HG02970 (cell line): ENCODE results near the gene YIPF3.
"Not testable (repeated sequence)": the region's sequence is repeated elsewhere in the genome, so short reads cannot be mapped to it uniquely, and the experiment has no call there.

ENCODE experiments used
- ATAC-seq: cut with Tn5 transposase; IDR thresholded peaks from one replicate; pipeline ENCODE4 v1.9.1; 2021; ENCODE audit warnings: mild to moderate bottlenecking, moderate library complexity, moderate number of reproducible peaks; ENCODE audit not compliant: unreplicated experiment, low FRiP score

Gene YIPF3

GRCh38 chr6:43516697-43517504 lies at the start of gene YIPF3, which contains the start of gene POLR1C:
Gene YIPF3 (minus strand): TSS chr6:43516926. CDS start chr6:43516807, 119 bp downstream.
Gene POLR1C (plus strand): TSS chr6:43517089. CDS start chr6:43517110, 21 bp downstream.
- ATAC-seq, result peak; percentile 89

GRCh38 chr6:43559328-43559727 lies 42.6 kb upstream of the YIPF3 start:
- no peak for ATAC-seq

- ATAC-seq, result not testable (repeated sequence)
Observed at GRCh38 chr6:43557620-43558019, 40.9 kb upstream of the YIPF3 start.

GRCh38 chr6:43547222-43547621 lies 30.5 kb upstream of the YIPF3 start:
- ATAC-seq, result no peak

- no peak for ATAC-seq
Observed at GRCh38 chr6:43544461-43544860, 27.7 kb upstream of the YIPF3 start.

GRCh38 chr6:43541774-43542471 lies 25.2 kb upstream of the YIPF3 start:
- ATAC-seq, result no peak

- ATAC-seq, result no peak
Observed at GRCh38 chr6:43540507-43540906, 23.8 kb upstream of the YIPF3 start.

GRCh38 chr6:43539409-43539808 lies 22.7 kb upstream of the YIPF3 start:
- not testable (repeated sequence) for ATAC-seq

GRCh38 chr6:43538986-43539385 lies 22.3 kb upstream of the YIPF3 start:
- ATAC-seq, result not testable (repeated sequence)

- no peak for ATAC-seq
Observed at GRCh38 chr6:43532201-43532600, 15.5 kb upstream of the YIPF3 start.

- ATAC-seq, result no peak
Observed at GRCh38 chr6:43524483-43524961, 7.8 kb upstream of the YIPF3 start.

- ATAC-seq, result no peak
Observed at GRCh38 chr6:43523284-43523683, 6.6 kb upstream of the YIPF3 start.

- no peak for ATAC-seq
Observed at GRCh38 chr6:43522547-43523261, 6.0 kb upstream of the YIPF3 start.

- ATAC-seq, result no peak
Observed at GRCh38 chr6:43521836-43522235, 5.1 kb upstream of the YIPF3 start.

GRCh38 chr6:43520097-43520496 lies 3.4 kb upstream of the YIPF3 start:
- ATAC-seq, result no peak

GRCh38 chr6:43517505-43518357 lies 1.0 kb upstream of the YIPF3 start:
- no peak for ATAC-seq

- ATAC-seq, result no peak
Observed at GRCh38 chr6:43516367-43516696, 394 bp downstream of the YIPF3 start.

- no peak for ATAC-seq
Observed at GRCh38 chr6:43515808-43516207, 918 bp downstream of the YIPF3 start.

- ATAC-seq, result no peak
Observed at GRCh38 chr6:43511824-43512415, 4.8 kb downstream of the YIPF3 start.

- no peak for ATAC-seq
Observed at GRCh38 chr6:43510827-43511163, 5.9 kb downstream of the YIPF3 start.
